ENCODE results near the gene PEX6. TPM values are rescaled to one million over a fixed set of nuclear protein-coding genes. Genes with fewer than 3 reads are reported as not detected.

Gene PEX6
- total and polyA plus RNA-seq, 2 of the 13 experiments (the other 11 are each of a cell fraction or from before 2014, with no cell fraction given): 5.1 to 6.7 TPM

DNA sequence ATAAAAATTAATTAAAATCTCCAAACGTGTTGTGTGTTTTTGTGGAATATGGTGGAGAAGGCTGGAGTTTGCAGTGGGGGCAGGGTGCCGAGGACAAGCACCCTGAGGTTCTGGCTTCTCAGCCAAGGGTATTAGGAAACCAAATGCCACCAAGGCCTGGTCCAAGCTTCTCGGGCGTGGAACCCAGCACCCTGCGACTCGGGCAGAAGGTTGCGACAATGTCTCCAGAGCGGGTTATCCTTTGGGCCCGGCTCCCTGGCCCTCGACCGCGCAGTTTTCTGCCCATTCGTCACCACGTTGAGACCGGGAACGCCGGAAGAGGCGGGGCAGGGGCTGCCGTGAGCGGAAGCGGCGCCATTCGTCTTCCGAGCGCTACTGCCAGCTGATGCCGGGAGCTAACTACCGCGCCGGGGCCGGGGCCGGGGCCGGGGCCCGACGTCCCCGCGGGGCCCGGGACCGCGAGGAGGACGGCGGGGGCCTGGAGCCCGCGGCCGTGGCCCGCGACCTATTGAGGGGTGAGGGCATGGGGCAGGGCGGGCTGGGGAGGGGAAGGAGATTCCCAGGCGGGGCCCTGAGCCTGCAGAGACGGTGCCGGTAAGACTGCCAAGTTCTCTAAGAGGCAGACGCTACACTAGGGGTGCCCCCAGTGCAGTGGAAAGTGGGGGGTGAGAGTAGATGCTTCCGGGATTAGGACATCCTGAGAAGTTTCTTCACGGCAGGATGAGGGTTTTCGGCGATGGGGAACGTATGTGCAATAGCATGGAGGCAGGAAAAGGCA is 42.5 kb upstream of the PEX6 start, which contains the start of gene RRP36 (continued):
- TF ChIP-seq, protein P1, sequence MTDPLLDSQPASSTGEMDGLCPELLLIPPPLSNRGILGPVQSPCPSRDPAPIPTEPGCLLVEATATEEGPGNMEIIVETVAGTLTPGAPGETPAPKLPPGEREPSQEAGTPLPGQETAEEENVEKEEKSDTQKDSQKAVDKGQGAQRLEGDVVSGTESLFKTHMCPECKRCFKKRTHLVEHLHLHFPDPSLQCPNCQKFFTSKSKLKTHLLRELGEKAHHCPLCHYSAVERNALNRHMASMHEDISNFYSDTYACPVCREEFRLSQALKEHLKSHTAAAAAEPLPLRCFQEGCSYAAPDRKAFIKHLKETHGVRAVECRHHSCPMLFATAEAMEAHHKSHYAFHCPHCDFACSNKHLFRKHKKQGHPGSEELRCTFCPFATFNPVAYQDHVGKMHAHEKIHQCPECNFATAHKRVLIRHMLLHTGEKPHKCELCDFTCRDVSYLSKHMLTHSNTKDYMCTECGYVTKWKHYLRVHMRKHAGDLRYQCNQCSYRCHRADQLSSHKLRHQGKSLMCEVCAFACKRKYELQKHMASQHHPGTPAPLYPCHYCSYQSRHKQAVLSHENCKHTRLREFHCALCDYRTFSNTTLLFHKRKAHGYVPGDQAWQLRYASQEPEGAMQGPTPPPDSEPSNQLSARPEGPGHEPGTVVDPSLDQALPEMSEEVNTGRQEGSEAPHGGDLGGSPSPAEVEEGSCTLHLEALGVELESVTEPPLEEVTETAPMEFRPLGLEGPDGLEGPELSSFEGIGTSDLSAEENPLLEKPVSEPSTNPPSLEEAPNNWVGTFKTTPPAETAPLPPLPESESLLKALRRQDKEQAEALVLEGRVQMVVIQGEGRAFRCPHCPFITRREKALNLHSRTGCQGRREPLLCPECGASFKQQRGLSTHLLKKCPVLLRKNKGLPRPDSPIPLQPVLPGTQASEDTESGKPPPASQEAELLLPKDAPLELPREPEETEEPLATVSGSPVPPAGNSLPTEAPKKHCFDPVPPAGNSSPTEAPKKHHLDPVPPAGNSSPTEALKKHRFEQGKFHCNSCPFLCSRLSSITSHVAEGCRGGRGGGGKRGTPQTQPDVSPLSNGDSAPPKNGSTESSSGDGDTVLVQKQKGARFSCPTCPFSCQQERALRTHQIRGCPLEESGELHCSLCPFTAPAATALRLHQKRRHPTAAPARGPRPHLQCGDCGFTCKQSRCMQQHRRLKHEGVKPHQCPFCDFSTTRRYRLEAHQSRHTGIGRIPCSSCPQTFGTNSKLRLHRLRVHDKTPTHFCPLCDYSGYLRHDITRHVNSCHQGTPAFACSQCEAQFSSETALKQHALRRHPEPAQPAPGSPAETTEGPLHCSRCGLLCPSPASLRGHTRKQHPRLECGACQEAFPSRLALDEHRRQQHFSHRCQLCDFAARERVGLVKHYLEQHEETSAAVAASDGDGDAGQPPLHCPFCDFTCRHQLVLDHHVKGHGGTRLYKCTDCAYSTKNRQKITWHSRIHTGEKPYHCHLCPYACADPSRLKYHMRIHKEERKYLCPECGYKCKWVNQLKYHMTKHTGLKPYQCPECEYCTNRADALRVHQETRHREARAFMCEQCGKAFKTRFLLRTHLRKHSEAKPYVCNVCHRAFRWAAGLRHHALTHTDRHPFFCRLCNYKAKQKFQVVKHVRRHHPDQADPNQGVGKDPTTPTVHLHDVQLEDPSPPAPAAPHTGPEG (CRISPR knock-in tag; IDR thresholded peaks at IDR 0.05): peak; percentile 47; the same call in 1 of the 2 replicates
- TF ChIP-seq, protein P2, sequence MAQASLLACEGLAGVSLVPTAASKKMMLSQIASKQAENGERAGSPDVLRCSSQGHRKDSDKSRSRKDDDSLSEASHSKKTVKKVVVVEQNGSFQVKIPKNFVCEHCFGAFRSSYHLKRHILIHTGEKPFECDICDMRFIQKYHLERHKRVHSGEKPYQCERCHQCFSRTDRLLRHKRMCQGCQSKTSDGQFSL (CRISPR knock-in tag; IDR thresholded peaks at IDR 0.05): peak; percentile 69; the same call in 1 of the 2 replicates
- TF ChIP-seq FOXJ3 (CRISPR knock-in tag; IDR thresholded peaks at IDR 0.05; ENCODE audit: borderline replicate concordance) (peak; percentile 40; the same call in 1 of the 2 replicates), ZMAT3 (CRISPR knock-in tag; conservative IDR thresholded peaks at IDR 0.05) (peak; percentile 60; the same call in 1 of the 2 replicates), CBFB (CRISPR knock-in tag; IDR thresholded peaks at IDR 0.05) (0 out of 2 replicates have a peak, but pooled peaks have one; percentile 48), ZSCAN9 (CRISPR knock-in tag; IDR thresholded peaks at IDR 0.05; ENCODE audit: borderline replicate concordance) (0 out of 2 replicates have a peak, but pooled peaks have one; percentile 47), ZFP1 (CRISPR knock-in tag; IDR thresholded peaks at IDR 0.05) (no peak), ZMYM4 (CRISPR knock-in tag; IDR thresholded peaks at IDR 0.05) (peak; percentile 61), ZNF777 (CRISPR knock-in tag; IDR thresholded peaks at IDR 0.05) (peak; percentile 62), THAP11 (CRISPR knock-in tag; IDR thresholded peaks at IDR 0.05) (peak; percentile 90), FOXO1 (CRISPR knock-in tag; IDR thresholded peaks at IDR 0.05) (peak; percentile 25; the same call in 1 of the 2 replicates), XRCC5 (optimal IDR thresholded peaks at IDR 0.05; ENCODE audit: low read length) (peak; percentile 52), SPEN (CRISPR knock-in tag; IDR thresholded peaks at IDR 0.05; ENCODE audit: low read depth) (peak; percentile 88), ZNF891 (CRISPR knock-in tag; IDR thresholded peaks at IDR 0.05) (0 out of 2 replicates have a peak, but pooled peaks have one; percentile 74)
- TF ChIP-seq, protein P3, sequence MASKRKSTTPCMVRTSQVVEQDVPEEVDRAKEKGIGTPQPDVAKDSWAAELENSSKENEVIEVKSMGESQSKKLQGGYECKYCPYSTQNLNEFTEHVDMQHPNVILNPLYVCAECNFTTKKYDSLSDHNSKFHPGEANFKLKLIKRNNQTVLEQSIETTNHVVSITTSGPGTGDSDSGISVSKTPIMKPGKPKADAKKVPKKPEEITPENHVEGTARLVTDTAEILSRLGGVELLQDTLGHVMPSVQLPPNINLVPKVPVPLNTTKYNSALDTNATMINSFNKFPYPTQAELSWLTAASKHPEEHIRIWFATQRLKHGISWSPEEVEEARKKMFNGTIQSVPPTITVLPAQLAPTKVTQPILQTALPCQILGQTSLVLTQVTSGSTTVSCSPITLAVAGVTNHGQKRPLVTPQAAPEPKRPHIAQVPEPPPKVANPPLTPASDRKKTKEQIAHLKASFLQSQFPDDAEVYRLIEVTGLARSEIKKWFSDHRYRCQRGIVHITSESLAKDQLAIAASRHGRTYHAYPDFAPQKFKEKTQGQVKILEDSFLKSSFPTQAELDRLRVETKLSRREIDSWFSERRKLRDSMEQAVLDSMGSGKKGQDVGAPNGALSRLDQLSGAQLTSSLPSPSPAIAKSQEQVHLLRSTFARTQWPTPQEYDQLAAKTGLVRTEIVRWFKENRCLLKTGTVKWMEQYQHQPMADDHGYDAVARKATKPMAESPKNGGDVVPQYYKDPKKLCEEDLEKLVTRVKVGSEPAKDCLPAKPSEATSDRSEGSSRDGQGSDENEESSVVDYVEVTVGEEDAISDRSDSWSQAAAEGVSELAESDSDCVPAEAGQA (IDR thresholded peaks at IDR 0.05; ENCODE audit: low read depth): peak; percentile 85
- TF ChIP-seq, protein P3 (CRISPR knock-in tag; IDR thresholded peaks at IDR 0.05; ENCODE audit: borderline replicate concordance): no peak
- TF ChIP-seq, protein P4, sequence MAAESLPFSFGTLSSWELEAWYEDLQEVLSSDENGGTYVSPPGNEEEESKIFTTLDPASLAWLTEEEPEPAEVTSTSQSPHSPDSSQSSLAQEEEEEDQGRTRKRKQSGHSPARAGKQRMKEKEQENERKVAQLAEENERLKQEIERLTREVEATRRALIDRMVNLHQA (CRISPR knock-in tag; IDR thresholded peaks at IDR 0.05): no peak

Data from HepG2 (cell line).